ENCODE measurements around the gene AHI1. TPM values are rescaled to one million over a fixed set of nuclear protein-coding genes. Genes with fewer than 3 reads are reported as not detected.

AHI1 gene
- total and polyA plus RNA-seq, 8 donors: 3.7 to 89.9 (median 49.5) TPM

DNA sequence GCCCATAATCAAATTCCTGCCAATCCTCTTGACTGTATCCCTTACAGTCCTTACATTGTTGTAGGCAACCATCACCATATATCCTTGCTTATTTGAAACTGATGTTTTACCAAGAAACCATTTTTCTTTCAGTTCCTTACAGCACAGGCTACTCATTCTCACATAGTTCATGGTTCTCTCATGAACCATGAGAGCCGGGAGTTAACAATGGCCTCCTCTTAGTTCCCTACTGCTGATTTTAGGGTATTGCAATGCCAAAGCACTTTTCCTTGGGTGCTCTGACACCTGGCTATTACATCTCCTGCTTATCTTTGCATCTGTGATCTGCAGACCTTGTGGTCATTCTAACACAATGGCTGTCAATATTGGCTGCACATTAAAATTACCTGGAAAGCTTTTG lies 183.0 kb downstream of the AHI1 start:
- intact Hi-C loops (cut with DNase I; ENCODE audit: low total_unique reads): no loop called here
- TF ChIP-seq, protein P1, sequence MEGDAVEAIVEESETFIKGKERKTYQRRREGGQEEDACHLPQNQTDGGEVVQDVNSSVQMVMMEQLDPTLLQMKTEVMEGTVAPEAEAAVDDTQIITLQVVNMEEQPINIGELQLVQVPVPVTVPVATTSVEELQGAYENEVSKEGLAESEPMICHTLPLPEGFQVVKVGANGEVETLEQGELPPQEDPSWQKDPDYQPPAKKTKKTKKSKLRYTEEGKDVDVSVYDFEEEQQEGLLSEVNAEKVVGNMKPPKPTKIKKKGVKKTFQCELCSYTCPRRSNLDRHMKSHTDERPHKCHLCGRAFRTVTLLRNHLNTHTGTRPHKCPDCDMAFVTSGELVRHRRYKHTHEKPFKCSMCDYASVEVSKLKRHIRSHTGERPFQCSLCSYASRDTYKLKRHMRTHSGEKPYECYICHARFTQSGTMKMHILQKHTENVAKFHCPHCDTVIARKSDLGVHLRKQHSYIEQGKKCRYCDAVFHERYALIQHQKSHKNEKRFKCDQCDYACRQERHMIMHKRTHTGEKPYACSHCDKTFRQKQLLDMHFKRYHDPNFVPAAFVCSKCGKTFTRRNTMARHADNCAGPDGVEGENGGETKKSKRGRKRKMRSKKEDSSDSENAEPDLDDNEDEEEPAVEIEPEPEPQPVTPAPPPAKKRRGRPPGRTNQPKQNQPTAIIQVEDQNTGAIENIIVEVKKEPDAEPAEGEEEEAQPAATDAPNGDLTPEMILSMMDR (IDR thresholded peaks at IDR 0.05): no peak
- TF ChIP-seq POLR2AphosphoS5 (IDR thresholded peaks at IDR 0.05) (no peak), POLR2A (IDR thresholded peaks at IDR 0.05) (no peak), EP300 (IDR thresholded peaks at IDR 0.05) (no peak)
- Histone ChIP-seq H3K27ac (no peak overlapping the region), H3K4me3 (no peak overlapping the region), H3K27me3 (no peaks in the 10 kb centered on the region), H3K36me3 (peaks cover 0 to 47% (median 10%) of the 10 kb centered on the region in 4 donors), H3K9me3 (no peaks in the 10 kb centered on the region), H3K4me1 (peaks cover 0 to 12% (median 1%) of the 10 kb centered on the region in 4 donors)
- DNase-seq: no peak
- WGBS, 5 donors: 73 to 97% (median 94%) methylated on average over 1 of the region's 1 CpG

DNA sequence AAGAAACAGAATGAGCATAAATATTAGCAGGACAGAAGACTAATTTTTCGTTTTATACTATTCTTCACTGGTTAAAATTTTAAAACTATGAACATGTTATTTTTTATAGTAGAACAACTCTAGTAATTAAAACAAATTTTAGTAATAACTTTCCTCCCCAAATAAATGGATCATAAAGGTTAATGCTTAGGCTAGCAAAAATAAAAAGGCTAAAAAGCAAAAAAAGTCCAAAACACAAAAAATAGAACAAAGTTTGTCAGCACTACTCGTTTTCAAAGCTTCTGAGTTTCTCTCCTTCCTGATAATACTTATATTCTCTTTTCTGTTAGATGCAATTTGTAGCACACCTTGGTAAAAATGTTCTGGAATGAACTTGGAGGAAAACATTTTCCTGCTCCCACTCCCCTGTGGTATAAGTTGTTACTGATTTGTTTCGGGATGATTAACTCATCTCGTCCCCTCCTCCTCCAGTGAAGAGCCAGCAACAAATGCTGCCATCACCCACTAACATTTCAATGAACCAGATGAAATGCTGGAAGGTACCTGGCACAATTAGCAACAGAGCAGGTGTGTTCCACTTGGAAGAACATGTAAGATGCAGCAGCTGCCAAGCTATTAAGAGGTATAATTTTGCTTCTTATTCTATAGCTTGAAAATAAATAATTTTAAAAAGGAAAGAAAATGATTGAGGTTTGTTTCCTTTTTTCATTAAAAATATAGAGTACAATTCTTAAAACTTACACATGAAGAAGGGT lies 185.9 kb downstream of the AHI1 start:
- Histone ChIP-seq H3K27me3 (no peaks in the 10 kb centered on the region), H3K36me3 (peaks cover 0 to 34% (median 5%) of the 10 kb centered on the region in 4 donors), H3K4me1 (peaks cover 0 to 12% (median 1%) of the 10 kb centered on the region in 4 donors), H3K4me3 (no peak overlapping the region), H3K27ac (no peak overlapping the region), H3K9me3 (no peaks in the 10 kb centered on the region)
- intact Hi-C loops (cut with DNase I; ENCODE audit: low total_unique reads): no loop called here
- TF ChIP-seq POLR2A (IDR thresholded peaks at IDR 0.05) (no peak), POLR2AphosphoS5 (IDR thresholded peaks at IDR 0.05) (no peak), EP300 (IDR thresholded peaks at IDR 0.05) (no peak)
- TF ChIP-seq, protein P1 (IDR thresholded peaks at IDR 0.05): no peak
- WGBS, 5 donors: 81 to 89% (median 88%) methylated on average over 4 of the region's 4 CpGs
- DNase-seq: peak in 1 of 2 donors; percentile 5

DNA sequence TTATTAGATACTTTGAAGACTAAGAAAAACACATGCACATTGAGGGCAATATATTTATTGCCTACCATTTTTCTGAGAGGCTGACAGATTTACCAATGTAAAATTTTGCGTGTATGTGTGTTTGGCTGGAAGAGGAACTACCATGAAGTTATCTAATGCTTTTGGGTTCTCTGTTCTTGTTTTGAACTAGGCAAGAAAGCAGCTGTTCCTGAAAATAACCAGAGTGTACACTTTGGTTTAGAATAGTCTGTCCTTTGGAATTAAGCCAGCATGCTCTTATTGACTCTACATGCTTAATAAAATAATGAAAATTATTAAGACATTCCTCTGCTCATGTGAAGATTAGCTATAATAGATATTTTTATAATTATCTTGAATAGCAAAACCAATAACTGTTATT lies 187.2 kb downstream of the AHI1 start:
- peaks cover 0 to 28% (median 0%) of the 10 kb centered on the region in 4 donors for H3K36me3 ChIP-seq
- H3K4me1 ChIP-seq: peaks cover 0 to 12% (median 1%) of the 10 kb centered on the region in 4 donors
- peak in 1 of 2 donors; percentile 8 for DNase-seq
- 32 to 57% (median 52%) methylated on average over 1 of the region's 1 CpG for whole genome bisulfite sequencing, 5 donors
- no peak overlapping the region for H3K4me3 ChIP-seq
- intact Hi-C loops (cut with DNase I; ENCODE audit: low total_unique reads): no loop called here
- TF ChIP-seq POLR2AphosphoS5 (IDR thresholded peaks at IDR 0.05) (no peak), EP300 (IDR thresholded peaks at IDR 0.05) (no peak), POLR2A (IDR thresholded peaks at IDR 0.05) (no peak)
- TF ChIP-seq, protein P1 (IDR thresholded peaks at IDR 0.05): no peak
- no peak overlapping the region for H3K27ac ChIP-seq
- H3K9me3 ChIP-seq: no peaks in the 10 kb centered on the region
- no peaks in the 10 kb centered on the region for H3K27me3 ChIP-seq

DNA sequence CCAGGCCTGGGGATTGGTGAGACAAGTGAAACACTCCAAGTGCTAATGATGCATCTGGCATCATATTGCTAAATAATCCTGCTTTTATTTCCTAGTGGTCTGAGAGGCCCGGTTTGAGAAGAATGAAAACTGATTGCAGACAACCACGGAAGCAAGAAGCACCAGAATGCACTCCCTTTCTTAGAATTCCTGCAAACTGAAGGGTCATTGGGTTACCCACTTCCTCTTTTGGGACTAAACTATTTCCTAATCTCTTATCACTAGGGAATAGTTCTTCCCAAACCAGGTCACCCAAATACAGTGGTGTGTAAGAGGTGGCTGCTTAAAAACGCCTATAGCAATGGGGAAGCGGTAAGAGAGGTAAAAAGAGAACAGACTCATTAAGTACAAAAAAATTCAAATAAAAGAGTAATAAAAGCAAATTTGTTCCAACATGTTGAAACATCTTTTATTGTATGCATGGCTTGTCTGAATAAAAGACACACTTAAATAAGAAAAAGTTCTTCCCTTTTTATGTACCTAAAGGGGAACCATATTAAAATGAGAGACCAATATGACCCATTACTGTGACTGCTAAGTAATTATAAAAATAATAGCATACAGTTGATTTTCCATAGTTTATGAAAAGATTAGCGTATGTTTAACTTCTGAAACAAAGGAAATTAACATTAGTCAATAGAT lies 190.7 kb downstream of the AHI1 start:
- H3K27me3 ChIP-seq: no peaks in the 10 kb centered on the region
- H3K36me3 ChIP-seq: peaks cover 0 to 29% (median 3%) of the 10 kb centered on the region in 4 donors
- H3K9me3 ChIP-seq: no peaks in the 10 kb centered on the region
- no peak for DNase-seq
- intact Hi-C loops (cut with DNase I; ENCODE audit: low total_unique reads): no loop called here
- no peak overlapping the region for H3K27ac ChIP-seq
- WGBS, 5 donors: 81 to 95% (median 87%) methylated on average over 5 of the region's 5 CpGs
- no peak for TF ChIP-seq POLR2AphosphoS5 (IDR thresholded peaks at IDR 0.05)
- TF ChIP-seq, protein P1 (IDR thresholded peaks at IDR 0.05): no peak
- TF ChIP-seq EP300 (IDR thresholded peaks at IDR 0.05): no peak
- TF ChIP-seq POLR2A (IDR thresholded peaks at IDR 0.05): no peak
- H3K4me3 ChIP-seq: no peak overlapping the region
- peaks cover 0 to 12% (median 1%) of the 10 kb centered on the region in 4 donors for H3K4me1 ChIP-seq

All from stomach (tissue), 9 donors.